HCT116 (cell line): ENCODE measurements around the gene TLL2. TPM values are rescaled to one million over a fixed set of nuclear protein-coding genes. Genes with fewer than 3 reads are reported as not detected.

Experiments used
- ATAC-seq: fragments of 200-7000 bp; cut with Tn5 transposase; 2 replicates; pipeline ENCODE4 v1.9.1; 2020; ENCODE audit warnings: mild to moderate bottlenecking, moderate library complexity
- BruUV-seq: library from RNA; stranded (reverse); fragments of 400-500 nt; replicated peaks from 2 replicates; lab custom pipeline; 2021; lab: Mats Ljungman, UMichigan
- CTCF ChIA-PET: fragments of 300-600 bp; sonication (Branson Sonifier 250); formaldehyde crosslinking; loops from one replicate; lab custom pipeline; 2021; ENCODE audit warnings: antibody characterized with exemption; lab: Charles Lee
- POLR2A ChIA-PET: fragments of 300-600, 350-600 bp; sonication (Branson Sonifier 250); formaldehyde crosslinking; loops from one replicate; lab custom pipeline; 2021; ENCODE audit warnings: antibody characterized with exemption; lab: Charles Lee
- RAD21 ChIA-PET, 2 experiments: fragments of 300-600 bp; sonication (Branson Sonifier 250); formaldehyde crosslinking; loops; one replicate each; lab custom pipeline; 2023; ENCODE audit warnings: low total read pairs in 2 of 2; ENCODE audit not compliant: uncharacterized antibody in 2 of 2, unreplicated experiment in 2 of 2, low non-redundant PET in 1 of 2; lab: Charles Lee
- DNase-seq: peaks from one replicate; pipeline ENCODE4 v3.0.0-alpha.2; 2010; ENCODE audit warnings: low read depth, low spot score
- H2AFZ ChIP-seq: fragments of 200-600 bp; shearing (Covaris generic), sonication (generic); 2 replicates; pipeline ENCODE4 v1.6.1; 2017; ENCODE audit warnings: low read depth, mixed run types, mixed read lengths, antibody characterized with exemption, low read length; ENCODE audit not compliant: poor library complexity, severe bottlenecking
- H3K27ac ChIP-seq: 2 replicates; pipeline ENCODE4 v1.5.1; 2012; ENCODE audit warnings: low read depth, low read length
- H3K27me3 ChIP-seq: fragments of 200-600 bp; sonication (generic); 2 replicates; pipeline ENCODE4 v1.6.1; 2016; ENCODE audit warnings: mixed run types, low read length, mixed read lengths; ENCODE audit not compliant: insufficient read depth
- H3K36me3 ChIP-seq, 2 experiments: fragments of 200-500 bp in 1 of 2; fragments of 200-600 bp in 1 of 2; sonication (Bioruptor generic) in 1 of 2; sonication (generic) in 1 of 2; 2 replicates each; pipeline versions ENCODE4 v1.5.1 to v1.6.1; 2014 to 2016; ENCODE audit warnings: low read length in 2 of 2, inconsistent platforms in 1 of 2, mixed read lengths in 1 of 2, mixed run types in 1 of 2; ENCODE audit not compliant: insufficient read depth in 2 of 2, control insufficient read depth in 1 of 2
- H3K4me1 ChIP-seq, 2 experiments: fragments of 200-600 bp in 1 of 2; sonication (generic) in 1 of 2; 2 replicates each; pipeline versions ENCODE4 v1.5.1 to v1.6.1; 2012 to 2017; ENCODE audit warnings: low read length in 2 of 2, inconsistent platforms in 1 of 2, mild to moderate bottlenecking in 1 of 2, mixed read lengths in 1 of 2, mixed run types in 1 of 2, moderate library complexity in 1 of 2; ENCODE audit not compliant: insufficient read depth in 2 of 2, control insufficient read depth in 1 of 2
- H3K4me2 ChIP-seq: fragments of 200-600 bp; sonication (generic); 2 replicates; pipeline ENCODE4 v1.6.1; 2017; ENCODE audit warnings: mixed run types, low read length, mixed read lengths
- H3K4me3 ChIP-seq, 2 experiments: fragments of 200-600 bp in 1 of 2; sonication (generic) in 1 of 2; replicated peaks in 1 of 2; 2 replicates each; pipeline ENCODE4 v1.5.1; 2011 to 2016; ENCODE audit warnings: low read length in 2 of 2, control low read depth in 1 of 2, low read depth in 1 of 2, mild to moderate bottlenecking in 1 of 2, mixed read lengths in 1 of 2, mixed run types in 1 of 2
- H3K79me2 ChIP-seq: fragments of 200-600 bp; sonication (generic); 2 replicates; pipeline ENCODE4 v1.6.1; 2017; ENCODE audit warnings: mild to moderate bottlenecking, mixed run types, low read length, moderate library complexity, mixed read lengths; ENCODE audit not compliant: insufficient read depth
- H3K9ac ChIP-seq: fragments of 200-600 bp; sonication (generic); 2 replicates; pipeline ENCODE4 v1.6.1; 2016; ENCODE audit warnings: low read length, mixed read lengths
- H3K9me2 ChIP-seq: fragments of 200-600 bp; sonication (generic), shearing (Covaris generic); 2 replicates; pipeline ENCODE4 v1.6.1; 2017; ENCODE audit warnings: mixed run types, mild to moderate bottlenecking, moderate library complexity; ENCODE audit not compliant: insufficient read depth
- H3K9me3 ChIP-seq, 2 experiments: fragments of 200-500 bp in 1 of 2; fragments of 200-600 bp in 1 of 2; sonication (Bioruptor generic) in 1 of 2; sonication (generic) in 1 of 2; 2 replicates each; pipeline ENCODE4 v1.6.1; 2014 to 2017; ENCODE audit warnings: low read length in 2 of 2, mixed read lengths in 2 of 2, inconsistent platforms in 1 of 2, low read depth in 1 of 2, mild to moderate bottlenecking in 1 of 2, mixed run types in 1 of 2, moderate library complexity in 1 of 2; ENCODE audit not compliant: control insufficient read depth in 1 of 2, insufficient read depth in 1 of 2
- H4K20me1 ChIP-seq: fragments of 200-600 bp; sonication (generic), shearing (Covaris generic); 2 replicates; pipeline ENCODE4 v1.6.1; 2017; ENCODE audit warnings: mixed run types, mild to moderate bottlenecking, moderate library complexity; ENCODE audit not compliant: insufficient read depth
- POLR2A ChIP-seq: IDR thresholded peaks from 2 replicates; pipeline ENCODE4 v1.7.0; 2011; ENCODE audit warnings: borderline replicate concordance; ENCODE audit not compliant: insufficient read depth, insufficient read length; ENCODE audit errors: extremely low read depth
- POLR2AphosphoS5 ChIP-seq: IDR thresholded peaks from 2 replicates; pipeline ENCODE4 v1.6.1; 2011; ENCODE audit warnings: mild to moderate bottlenecking, low read depth, low read length, moderate library complexity
- RAD21 ChIP-seq: IDR thresholded peaks from 2 replicates; pipeline ENCODE4 v1.6.1; 2012; ENCODE audit warnings: low read depth, mild to moderate bottlenecking
- REST ChIP-seq: IDR thresholded peaks from 2 replicates; pipeline ENCODE4 v1.6.1; 2012; ENCODE audit warnings: low read depth
- SIN3A ChIP-seq: IDR thresholded peaks from 2 replicates; pipeline ENCODE4 v1.6.1; 2012; ENCODE audit warnings: low read depth
- ZNF274 ChIP-seq: fragments of 200-500 bp; sonication (Bioruptor generic); IDR thresholded peaks from 2 replicates; pipeline ENCODE4 v1.6.1; 2014; ENCODE audit warnings: mild to moderate bottlenecking, low read depth, low read length, inconsistent platforms
- intact Hi-C: fragments of 100-400 bp; cut with micrococcal nuclease; formaldehyde crosslinking; loops from 2 replicates; pipeline ENCODE4 v1.10.0; 2022
- total RNA-seq: library from RNA; stranded (reverse); gene quantifications from one replicate; pipeline ENCODE4 v1.2.1, GENCODE V29; 2021; ENCODE audit not compliant: unreplicated experiment
- TF ChIP-seq, protein P1 (sequence below): IDR thresholded peaks from 2 replicates; pipeline ENCODE4 v1.6.1; 2012

The TLL2 gene
- total RNA-seq, 1 experiment from 2014 or later = 1.3 TPM

GRCh38 chr10:96529634-96530279, 16.0 kb upstream of the TLL2 start:
- no peaks in the 10 kb centered on the region for H3K4me1 ChIP-seq
- DNase-seq = no peak
- no peaks in the 10 kb centered on the region for H3K9me2 ChIP-seq
- ChIA-PET CTCF (no interaction called here), RAD21 (no interaction called here), POLR2A (no interaction called here)
- peaks cover 25% of the 10 kb centered on the region for H3K79me2 ChIP-seq
- H3K9ac ChIP-seq = no peak overlapping the region
- no peak overlapping the region for H3K27ac ChIP-seq
- H2AFZ ChIP-seq = no peak overlapping the region
- TF ChIP-seq REST (no peak), SIN3A (no peak), POLR2AphosphoS5 (no peak), RAD21 (no peak), ZNF274 (no peak), POLR2A (no peak)
- TF ChIP-seq, protein P1, sequence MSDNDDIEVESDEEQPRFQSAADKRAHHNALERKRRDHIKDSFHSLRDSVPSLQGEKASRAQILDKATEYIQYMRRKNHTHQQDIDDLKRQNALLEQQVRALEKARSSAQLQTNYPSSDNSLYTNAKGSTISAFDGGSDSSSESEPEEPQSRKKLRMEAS = no peak
- H3K4me3 ChIP-seq = no peak overlapping the region
- BruUV-seq = no TSS peak
- 0 out of 2 replicates have a peak, but pooled peaks have one; percentile 27 for ATAC-seq
- no peak overlapping the region for H3K4me2 ChIP-seq
- no peaks in the 10 kb centered on the region for H3K9me3 ChIP-seq
- peaks cover 12 to 27% of the 10 kb centered on the region in 2 experiments; a peak in 3 of 4 replicates for H3K36me3 ChIP-seq
- peaks cover 16% of the 10 kb centered on the region; the same call in 1 of the 2 replicates for H4K20me1 ChIP-seq
- intact Hi-C loops = no loop called here
- no peaks in the 10 kb centered on the region for H3K27me3 ChIP-seq
